AG20443 (cell line): ENCODE results near the gene SHROOM1.
"Not testable (repeated sequence)": the region's sequence is repeated elsewhere in the genome, so short reads cannot be mapped to it uniquely, and the experiment has no call there.

Experiments
- DNase-seq: peaks from one replicate; pipeline ENCODE4 v3.0.0; 2012; ENCODE audit warnings: low spot score, mixed read lengths

SHROOM1 gene

GRCh38 chr5:132805872-132806271 lies 24.6 kb downstream of the SHROOM1 start:
- DNase-seq, result not testable (repeated sequence)

GRCh38 chr5:132804219-132804618 lies 26.2 kb downstream of the SHROOM1 start:
- not testable (repeated sequence) for DNase-seq

GRCh38 chr5:132802685-132803066 lies 27.8 kb downstream of the SHROOM1 start:
- DNase-seq, result not testable (repeated sequence)

GRCh38 chr5:132802044-132802684 lies 28.3 kb downstream of the SHROOM1 start:
- DNase-seq, result no peak

- no peak for DNase-seq
Measured at GRCh38 chr5:132800545-132800944, 29.9 kb downstream of the SHROOM1 start.

- DNase-seq, result no peak
Measured at GRCh38 chr5:132799392-132799791, 31.1 kb downstream of the SHROOM1 start.

- DNase-seq, result peak; percentile 65
Measured at GRCh38 chr5:132797651-132798050, 32.8 kb downstream of the SHROOM1 start.

GRCh38 chr5:132791026-132791425 lies 39.4 kb downstream of the SHROOM1 start:
- DNase-seq, result no peak

GRCh38 chr5:132790201-132790865 lies 40.1 kb downstream of the SHROOM1 start:
- DNase-seq, result no peak

- no peak for DNase-seq
Measured at GRCh38 chr5:132788990-132789886, 41.2 kb downstream of the SHROOM1 start.

- DNase-seq, result no peak
Measured at GRCh38 chr5:132788508-132788907, 41.9 kb downstream of the SHROOM1 start.

GRCh38 chr5:132787076-132787475 lies 43.4 kb downstream of the SHROOM1 start:
- peak; percentile 78 for DNase-seq

- no peak for DNase-seq
Measured at GRCh38 chr5:132785864-132786263, 44.6 kb downstream of the SHROOM1 start.

GRCh38 chr5:132785365-132785764 lies 45.1 kb downstream of the SHROOM1 start:
- no peak for DNase-seq

GRCh38 chr5:132782101-132782500 lies 48.3 kb downstream of the SHROOM1 start:
- peak; percentile 48 for DNase-seq

GRCh38 chr5:132781029-132781428 lies 49.4 kb downstream of the SHROOM1 start:
- DNase-seq, result no peak

- DNase-seq, result no peak
Measured at GRCh38 chr5:132780577-132780976, 49.9 kb downstream of the SHROOM1 start.

GRCh38 chr5:132779961-132780360 lies 50.5 kb downstream of the SHROOM1 start:
- no peak for DNase-seq

- DNase-seq, result no peak
Measured at GRCh38 chr5:132778856-132779255, 51.6 kb downstream of the SHROOM1 start.

- DNase-seq, result no peak
Measured at GRCh38 chr5:132778129-132778528, 52.3 kb downstream of the SHROOM1 start.

- peak; percentile 82 for DNase-seq
Measured at GRCh38 chr5:132777209-132778069, 53.0 kb downstream of the SHROOM1 start, which contains the start of gene SEPTIN8. TSS of gene SEPTIN8 (minus strand) at chr5:132777239. CDS start at chr5:132777137, 102 bp downstream.

- DNase-seq, result no peak
Measured at GRCh38 chr5:132776938-132777208, 53.6 kb downstream of the SHROOM1 start.
